GM21786 (cell line): ENCODE measurements around the gene CNTN4.

Experiments
- ATAC-seq: cut with Tn5 transposase; IDR thresholded peaks from one replicate; pipeline ENCODE4 v1.9.1; 2021; ENCODE audit not compliant: unreplicated experiment

CNTN4 gene

GRCh38 chr3:2849092-2849491, 750.4 kb downstream of the CNTN4 start:
- no peak for ATAC-seq

GRCh38 chr3:2850701-2851100, 752.0 kb downstream of the CNTN4 start:
- no peak for ATAC-seq

GRCh38 chr3:2851361-2851760, 752.7 kb downstream of the CNTN4 start:
- no peak for ATAC-seq

- ATAC-seq = no peak
Observed at GRCh38 chr3:2851835-2852234, 753.2 kb downstream of the CNTN4 start.

GRCh38 chr3:2853651-2854050, 755.0 kb downstream of the CNTN4 start:
- no peak for ATAC-seq

- no peak for ATAC-seq
Observed at GRCh38 chr3:2856138-2857133, 757.8 kb downstream of the CNTN4 start.

- no peak for ATAC-seq
Observed at GRCh38 chr3:2860626-2861025, 762.0 kb downstream of the CNTN4 start.

- no peak for ATAC-seq
Observed at GRCh38 chr3:2861120-2861519, 762.5 kb downstream of the CNTN4 start.

GRCh38 chr3:2861920-2862319, 763.3 kb downstream of the CNTN4 start:
- ATAC-seq = no peak

- ATAC-seq = no peak
Observed at GRCh38 chr3:2862366-2862765, 763.7 kb downstream of the CNTN4 start.

GRCh38 chr3:2863127-2863526, 764.5 kb downstream of the CNTN4 start:
- ATAC-seq = no peak

GRCh38 chr3:2869905-2870304, 771.2 kb downstream of the CNTN4 start:
- no peak for ATAC-seq

GRCh38 chr3:2870724-2871333, 772.2 kb downstream of the CNTN4 start:
- no peak for ATAC-seq

- no peak for ATAC-seq
Observed at GRCh38 chr3:2872884-2873283, 774.2 kb downstream of the CNTN4 start.

GRCh38 chr3:2873986-2874385, 775.3 kb downstream of the CNTN4 start:
- no peak for ATAC-seq

- ATAC-seq = no peak
Observed at GRCh38 chr3:2875699-2876098, 777.0 kb downstream of the CNTN4 start.

GRCh38 chr3:2876362-2876761, 777.7 kb downstream of the CNTN4 start:
- no peak for ATAC-seq

GRCh38 chr3:2879023-2879422, 780.4 kb downstream of the CNTN4 start:
- ATAC-seq = no peak

- no peak for ATAC-seq
Observed at GRCh38 chr3:2879587-2879986, 780.9 kb downstream of the CNTN4 start.

GRCh38 chr3:2880218-2880756, 781.6 kb downstream of the CNTN4 start:
- no peak for ATAC-seq

- ATAC-seq = no peak
Observed at GRCh38 chr3:2883283-2883682, 784.6 kb downstream of the CNTN4 start.

- no peak for ATAC-seq
Observed at GRCh38 chr3:2888592-2888991, 789.9 kb downstream of the CNTN4 start.
